GM21717 (cell line): ENCODE results near the gene FOSL1.

Source experiments
- ATAC-seq: cut with Tn5 transposase; IDR thresholded peaks from one replicate; pipeline ENCODE4 v1.9.1; 2021; ENCODE audit warnings: mild to moderate bottlenecking, moderate library complexity; ENCODE audit not compliant: unreplicated experiment

Gene FOSL1

GRCh38 chr11:65865550-65866172, 34.5 kb downstream of the FOSL1 start:
- no peak for ATAC-seq

GRCh38 chr11:65864706-65865471, 35.3 kb downstream of the FOSL1 start:
- no peak for ATAC-seq

GRCh38 chr11:65863889-65864705, 36.1 kb downstream of the FOSL1 start:
- ATAC-seq: no peak

GRCh38 chr11:65862941-65863888, 37.0 kb downstream of the FOSL1 start:
- no peak for ATAC-seq

GRCh38 chr11:65862191-65862735, 37.9 kb downstream of the FOSL1 start:
- ATAC-seq: no peak

GRCh38 chr11:65861533-65862183, 38.5 kb downstream of the FOSL1 start:
- ATAC-seq: no peak

GRCh38 chr11:65861165-65861505, 39.1 kb downstream of the FOSL1 start:
- ATAC-seq: no peak

GRCh38 chr11:65860278-65861164, 39.7 kb downstream of the FOSL1 start, which contains the start of gene MUS81:
Gene MUS81, plus strand, starts transcription at chr11:65860433. Its CDS starts 321 bp downstream, at chr11:65860754.
- ATAC-seq: peak; percentile 24

GRCh38 chr11:65859812-65860277, 40.3 kb downstream of the FOSL1 start:
- no peak for ATAC-seq

- ATAC-seq: peak; percentile 47
Measured at GRCh38 chr11:65859095-65859811, 40.9 kb downstream of the FOSL1 start.

GRCh38 chr11:65858681-65859087, 41.5 kb downstream of the FOSL1 start:
- ATAC-seq: no peak

GRCh38 chr11:65857853-65858680, 42.1 kb downstream of the FOSL1 start, which contains the start of gene CFL1:
Gene CFL1, minus strand, starts transcription at chr11:65858180. Its CDS starts 81 bp downstream, at chr11:65858099.
- ATAC-seq: peak; percentile 28

- ATAC-seq: peak; percentile 4
Measured at GRCh38 chr11:65857500-65857852, 42.7 kb downstream of the FOSL1 start.

- peak; percentile 25 for ATAC-seq
Measured at GRCh38 chr11:65856689-65857499, 43.3 kb downstream of the FOSL1 start.

- ATAC-seq: no peak
Measured at GRCh38 chr11:65855927-65856363, 44.2 kb downstream of the FOSL1 start.
